HCT116 (cell line): Measurements from ENCODE around the gene PER2. TPM values are rescaled to one million over a fixed set of nuclear protein-coding genes. Genes with fewer than 3 reads are reported as not detected.

ENCODE experiments used
- ATAC-seq: fragments of 200-7000 bp; cut with Tn5 transposase; 2 replicates; pipeline ENCODE4 v1.9.1; 2020; ENCODE audit warnings: mild to moderate bottlenecking, moderate library complexity
- BruUV-seq: library from RNA; stranded (reverse); fragments of 400-500 nt; replicated peaks from 2 replicates; lab custom pipeline; 2021; lab: Mats Ljungman, UMichigan
- CTCF ChIA-PET: fragments of 300-600 bp; sonication (Branson Sonifier 250); formaldehyde crosslinking; loops from one replicate; lab custom pipeline; 2021; ENCODE audit warnings: antibody characterized with exemption; lab: Charles Lee
- POLR2A ChIA-PET: fragments of 300-600, 350-600 bp; sonication (Branson Sonifier 250); formaldehyde crosslinking; loops from one replicate; lab custom pipeline; 2021; ENCODE audit warnings: antibody characterized with exemption; lab: Charles Lee
- RAD21 ChIA-PET, 2 experiments: fragments of 300-600 bp; sonication (Branson Sonifier 250); formaldehyde crosslinking; loops; one replicate each; lab custom pipeline; 2023; ENCODE audit warnings: low total read pairs in 2 of 2; ENCODE audit not compliant: uncharacterized antibody in 2 of 2, unreplicated experiment in 2 of 2, low non-redundant PET in 1 of 2; lab: Charles Lee
- DNase-seq: peaks from one replicate; pipeline ENCODE4 v3.0.0-alpha.2; 2010; ENCODE audit warnings: low read depth, low spot score
- H2AFZ ChIP-seq: fragments of 200-600 bp; shearing (Covaris generic), sonication (generic); 2 replicates; pipeline ENCODE4 v1.6.1; 2017; ENCODE audit warnings: low read depth, mixed run types, mixed read lengths, antibody characterized with exemption, low read length; ENCODE audit not compliant: poor library complexity, severe bottlenecking
- H3K27ac ChIP-seq: 2 replicates; pipeline ENCODE4 v1.5.1; 2012; ENCODE audit warnings: low read depth, low read length
- H3K27me3 ChIP-seq: fragments of 200-600 bp; sonication (generic); 2 replicates; pipeline ENCODE4 v1.6.1; 2016; ENCODE audit warnings: mixed run types, low read length, mixed read lengths; ENCODE audit not compliant: insufficient read depth
- H3K36me3 ChIP-seq, 2 experiments: fragments of 200-500 bp in 1 of 2; fragments of 200-600 bp in 1 of 2; sonication (Bioruptor generic) in 1 of 2; sonication (generic) in 1 of 2; 2 replicates each; pipeline versions ENCODE4 v1.5.1 to v1.6.1; 2014 to 2016; ENCODE audit warnings: low read length in 2 of 2, inconsistent platforms in 1 of 2, mixed read lengths in 1 of 2, mixed run types in 1 of 2; ENCODE audit not compliant: insufficient read depth in 2 of 2, control insufficient read depth in 1 of 2
- H3K4me1 ChIP-seq, 2 experiments: fragments of 200-600 bp in 1 of 2; sonication (generic) in 1 of 2; 2 replicates each; pipeline versions ENCODE4 v1.5.1 to v1.6.1; 2012 to 2017; ENCODE audit warnings: low read length in 2 of 2, inconsistent platforms in 1 of 2, mild to moderate bottlenecking in 1 of 2, mixed read lengths in 1 of 2, mixed run types in 1 of 2, moderate library complexity in 1 of 2; ENCODE audit not compliant: insufficient read depth in 2 of 2, control insufficient read depth in 1 of 2
- H3K4me2 ChIP-seq: fragments of 200-600 bp; sonication (generic); 2 replicates; pipeline ENCODE4 v1.6.1; 2017; ENCODE audit warnings: mixed run types, low read length, mixed read lengths
- H3K4me3 ChIP-seq, 2 experiments: fragments of 200-600 bp in 1 of 2; sonication (generic) in 1 of 2; replicated peaks in 1 of 2; 2 replicates each; pipeline ENCODE4 v1.5.1; 2011 to 2016; ENCODE audit warnings: low read length in 2 of 2, control low read depth in 1 of 2, low read depth in 1 of 2, mild to moderate bottlenecking in 1 of 2, mixed read lengths in 1 of 2, mixed run types in 1 of 2
- H3K79me2 ChIP-seq: fragments of 200-600 bp; sonication (generic); 2 replicates; pipeline ENCODE4 v1.6.1; 2017; ENCODE audit warnings: mild to moderate bottlenecking, mixed run types, low read length, moderate library complexity, mixed read lengths; ENCODE audit not compliant: insufficient read depth
- H3K9ac ChIP-seq: fragments of 200-600 bp; sonication (generic); 2 replicates; pipeline ENCODE4 v1.6.1; 2016; ENCODE audit warnings: low read length, mixed read lengths
- H3K9me2 ChIP-seq: fragments of 200-600 bp; sonication (generic), shearing (Covaris generic); 2 replicates; pipeline ENCODE4 v1.6.1; 2017; ENCODE audit warnings: mixed run types, mild to moderate bottlenecking, moderate library complexity; ENCODE audit not compliant: insufficient read depth
- H3K9me3 ChIP-seq, 2 experiments: fragments of 200-500 bp in 1 of 2; fragments of 200-600 bp in 1 of 2; sonication (Bioruptor generic) in 1 of 2; sonication (generic) in 1 of 2; 2 replicates each; pipeline ENCODE4 v1.6.1; 2014 to 2017; ENCODE audit warnings: low read length in 2 of 2, mixed read lengths in 2 of 2, inconsistent platforms in 1 of 2, low read depth in 1 of 2, mild to moderate bottlenecking in 1 of 2, mixed run types in 1 of 2, moderate library complexity in 1 of 2; ENCODE audit not compliant: control insufficient read depth in 1 of 2, insufficient read depth in 1 of 2
- H4K20me1 ChIP-seq: fragments of 200-600 bp; sonication (generic), shearing (Covaris generic); 2 replicates; pipeline ENCODE4 v1.6.1; 2017; ENCODE audit warnings: mixed run types, mild to moderate bottlenecking, moderate library complexity; ENCODE audit not compliant: insufficient read depth
- CBX3 ChIP-seq: IDR thresholded peaks from 2 replicates; pipeline ENCODE4 v1.6.1; 2012; ENCODE audit warnings: low read depth
- CEBPB ChIP-seq: IDR thresholded peaks from 2 replicates; pipeline ENCODE4 v1.6.1; 2012; ENCODE audit warnings: low read depth
- CTCF ChIP-seq, 3 experiments: fragments of 200-600 bp in 1 of 3; sonication (generic) in 1 of 3; IDR thresholded peaks in 2 of 3; conservative IDR thresholded peaks in 1 of 3; 2 replicates each; pipeline ENCODE4 v1.5.1; 2012 to 2017; ENCODE audit warnings: low read depth in 2 of 3, low read length in 2 of 3, antibody characterized with exemption in 1 of 3, borderline replicate concordance in 1 of 3, control low read depth in 1 of 3, mild to moderate bottlenecking in 1 of 3, mixed read lengths in 1 of 3, mixed run types in 1 of 3, moderate library complexity in 1 of 3; ENCODE audit not compliant: insufficient read depth in 1 of 3
- EGR1 ChIP-seq: IDR thresholded peaks from 2 replicates; pipeline ENCODE4 v1.6.1; 2012; ENCODE audit warnings: low read depth
- EZH2 ChIP-seq: fragments of 200-600 bp; sonication (generic); IDR thresholded peaks from 2 replicates; pipeline ENCODE4 v1.6.1; 2017; ENCODE audit warnings: antibody characterized with exemption, mixed run types
- JUND ChIP-seq: IDR thresholded peaks from 2 replicates; pipeline ENCODE4 v1.6.1; 2012
- MAX ChIP-seq: IDR thresholded peaks from 2 replicates; pipeline ENCODE4 v1.6.1; 2012
- POLR2A ChIP-seq: IDR thresholded peaks from 2 replicates; pipeline ENCODE4 v1.7.0; 2011; ENCODE audit warnings: borderline replicate concordance; ENCODE audit not compliant: insufficient read depth, insufficient read length; ENCODE audit errors: extremely low read depth
- RAD21 ChIP-seq: IDR thresholded peaks from 2 replicates; pipeline ENCODE4 v1.6.1; 2012; ENCODE audit warnings: low read depth, mild to moderate bottlenecking
- REST ChIP-seq: IDR thresholded peaks from 2 replicates; pipeline ENCODE4 v1.6.1; 2012; ENCODE audit warnings: low read depth
- SP1 ChIP-seq: IDR thresholded peaks from 2 replicates; pipeline ENCODE4 v1.6.1; 2012; ENCODE audit warnings: low read depth
- SRF ChIP-seq: IDR thresholded peaks from 2 replicates; pipeline ENCODE4 v1.6.1; 2012; ENCODE audit warnings: low read depth
- TCF7L2 ChIP-seq: IDR thresholded peaks from 2 replicates; pipeline ENCODE4 v1.7.0; 2011; ENCODE audit warnings: borderline replicate concordance, inconsistent platforms; ENCODE audit not compliant: insufficient read depth, insufficient read length; ENCODE audit errors: extremely low read depth
- YY1 ChIP-seq: IDR thresholded peaks from 2 replicates; pipeline ENCODE4 v1.6.1; 2011; ENCODE audit warnings: low read length, low read depth, moderate library complexity, mild to moderate bottlenecking; ENCODE audit not compliant: insufficient replicate concordance; ENCODE audit errors: extremely low read depth
- ZBTB33 ChIP-seq: IDR thresholded peaks from 2 replicates; pipeline ENCODE4 v1.6.1; 2011; ENCODE audit warnings: mild to moderate bottlenecking, low read length, moderate library complexity; ENCODE audit not compliant: insufficient replicate concordance; ENCODE audit errors: extremely low read depth
- ZFX ChIP-seq: fragments of 450-650 bp; IDR thresholded peaks from 2 replicates; pipeline ENCODE4 v1.6.1; 2017
- ZNF274 ChIP-seq: fragments of 200-500 bp; sonication (Bioruptor generic); IDR thresholded peaks from 2 replicates; pipeline ENCODE4 v1.6.1; 2014; ENCODE audit warnings: mild to moderate bottlenecking, low read depth, low read length, inconsistent platforms
- intact Hi-C: fragments of 100-400 bp; cut with micrococcal nuclease; formaldehyde crosslinking; loops from 2 replicates; pipeline ENCODE4 v1.10.0; 2022
- total RNA-seq: library from RNA; stranded (reverse); gene quantifications from one replicate; pipeline ENCODE4 v1.2.1, GENCODE V29; 2021; ENCODE audit not compliant: unreplicated experiment

Gene PER2
- total RNA-seq, 1 experiment from 2014 or later, result 18.7 TPM

- no peaks in the 10 kb centered on the region for H3K27me3 ChIP-seq
- intact Hi-C loops, result no loop called here
- H3K9ac ChIP-seq, result no peak overlapping the region
- H3K4me2 ChIP-seq, result no peak overlapping the region
- RAD21 ChIA-PET, result no interaction called here
- H3K4me3 ChIP-seq, result no peak overlapping the region
- POLR2A ChIA-PET, result no interaction called here
- TF ChIP-seq ZNF274 (no peak), YY1 (no peak), EZH2 (no peak), TCF7L2 (no peak), CBX3 (no peak), MAX (no peak), SRF (no peak), EGR1 (no peak), RAD21 (no peak), CEBPB (no peak), SP1 (no peak), CTCF (IDR thresholded peaks at IDR 0.05 in 2 of 3, conservative IDR thresholded peaks at IDR 0.05 in 1 of 3; ENCODE audit: borderline replicate concordance in 1 of 3, insufficient read depth in 1 of 3, low read depth in 2 of 3, low read length in 2 of 3) (no peak), ZFX (no peak), JUND (no peak), ZBTB33 (no peak), POLR2A (no peak), REST (no peak)
- H3K9me2 ChIP-seq, result no peaks in the 10 kb centered on the region
- H3K27ac ChIP-seq, result no peak overlapping the region
- no peaks in the 10 kb centered on the region for H3K4me1 ChIP-seq
- H3K36me3 ChIP-seq, result peaks cover 0 to 8% of the 10 kb centered on the region in 2 experiments; a peak in 2 of 4 replicates
- H2AFZ ChIP-seq, result no peak overlapping the region
- DNase-seq (no peak), ATAC-seq (no peak)
- no TSS peak for BruUV-seq
- peaks cover 39% of the 10 kb centered on the region for H3K79me2 ChIP-seq
- CTCF ChIA-PET, result no interaction called here
- no peaks in the 10 kb centered on the region for H3K9me3 ChIP-seq
- 0 out of 2 replicates have a peak, but pooled peaks cover 4% of the 10 kb centered on the region for H4K20me1 ChIP-seq
Observed at GRCh38 chr2:238279324-238279682, 9.1 kb downstream of the PER2 start.
